K562 (cell line): ENCODE results near the gene EFNA5. TPM values are rescaled to one million over a fixed set of nuclear protein-coding genes. Genes with fewer than 3 reads are reported as not detected.

Experiments used
- ATAC-seq: fragments of 200-7000 bp; cut with Tn5 transposase; 3 replicates; pipeline ENCODE4 v1.9.1; 2020; ENCODE audit warnings: moderate library complexity
- BruUV-seq: library from RNA; stranded (reverse); fragments of 400-500 nt; replicated peaks from 2 replicates; lab custom pipeline; 2021; lab: Mats Ljungman, UMichigan
- CTCF ChIA-PET: fragments of 300-600 bp; formaldehyde crosslinking; extraction: SDS; loops from one replicate; lab custom pipeline; 2021; ENCODE audit warnings: low intra/inter-chr PET ratio; lab: Yijun Ruan, JAX
- POLR2A ChIA-PET: fragments of 300-600, 350-650 bp; sonication (Branson Sonifier 250); formaldehyde crosslinking; extraction: SDS; loops from one replicate; lab custom pipeline; 2021; ENCODE audit warnings: antibody characterized with exemption, inconsistent platforms; lab: Yijun Ruan, JAX
- DNase-seq, 4 experiments: peaks; one replicate each; pipeline versions ENCODE4 v3.0.0 to v3.0.0-alpha.2; 2011 to 2018; ENCODE audit warnings: low spot score in 3 of 4, mixed read lengths in 3 of 4; ENCODE audit errors: extremely low read depth in 1 of 4
- FAIRE-seq: peaks from 2 replicates; lab custom pipeline; 2011; peaks lifted over from hg19 to GRCh38; lab: Jason Lieb, UNC
- H2AFZ ChIP-seq: 2 replicates; pipeline ENCODE4 v1.6.0; 2011; ENCODE audit warnings: low read depth, low read length, control low read depth, inconsistent platforms
- H3K27ac ChIP-seq: fragments of 200-600 bp; 3 replicates; pipeline ENCODE4 v1.8.0; 2011; ENCODE audit warnings: low read depth, mild to moderate bottlenecking, control low read depth, inconsistent platforms, low read length, moderate library complexity, mixed read lengths; ENCODE audit errors: extremely low read depth
- H3K27me3 ChIP-seq, 2 experiments: fragments of 300-600 bp in 1 of 2; 2 replicates in 1 of 2; 3 replicates in 1 of 2; pipeline versions ENCODE4 v1.6.0 to v1.8.0; 2011; ENCODE audit warnings: inconsistent platforms in 2 of 2, low read length in 2 of 2, mild to moderate bottlenecking in 1 of 2, mixed read lengths in 1 of 2, moderate library complexity in 1 of 2; ENCODE audit not compliant: control insufficient read depth in 2 of 2, insufficient read depth in 2 of 2
- H3K36me3 ChIP-seq: fragments of 300-600 bp; 3 replicates; pipeline ENCODE4 v1.8.0; 2011; ENCODE audit warnings: mild to moderate bottlenecking, low read length, inconsistent platforms; ENCODE audit not compliant: control insufficient read depth, insufficient read depth
- H3K4me1 ChIP-seq, 2 experiments: fragments of 200-600 bp in 1 of 2; replicated peaks in 1 of 2; 2 replicates in 1 of 2; 3 replicates in 1 of 2; pipeline versions ENCODE4 v1.5.1 to v1.8.0; 2011; ENCODE audit warnings: inconsistent platforms in 2 of 2, low read length in 2 of 2, mild to moderate bottlenecking in 1 of 2, mixed read lengths in 1 of 2, moderate library complexity in 1 of 2; ENCODE audit not compliant: control insufficient read depth in 2 of 2, insufficient read depth in 2 of 2
- H3K4me2 ChIP-seq: 2 replicates; pipeline ENCODE4 v1.6.1; 2011; ENCODE audit warnings: low read length, control low read depth, inconsistent platforms, mixed read lengths; ENCODE audit not compliant: insufficient read depth
- H3K4me3 ChIP-seq: fragments of 200-600 bp; sonication (generic), shearing (Covaris generic); 2 replicates; pipeline ENCODE4 v1.5.1; 2016; ENCODE audit warnings: control low read depth, inconsistent platforms
- H3K79me2 ChIP-seq: fragments of 200-600 bp; 3 replicates; pipeline ENCODE4 v1.8.0; 2011; ENCODE audit warnings: low read length, inconsistent platforms; ENCODE audit not compliant: control insufficient read depth, insufficient read depth
- H3K9ac ChIP-seq, 2 experiments: 2 replicates each; pipeline versions ENCODE4 v1.6.0 to v1.6.1; 2011; ENCODE audit warnings: low read depth in 2 of 2, low read length in 2 of 2, control low read depth in 1 of 2, inconsistent platforms in 1 of 2, mild to moderate bottlenecking in 1 of 2, mixed read lengths in 1 of 2; ENCODE audit not compliant: insufficient read depth in 1 of 2
- H3K9me1 ChIP-seq: one replicate; pipeline ENCODE4 v1.6.0; 2011; ENCODE audit warnings: inconsistent platforms, mild to moderate bottlenecking, low read length, moderate library complexity; ENCODE audit not compliant: control insufficient read depth, insufficient read depth
- H3K9me3 ChIP-seq: replicated peaks from 2 replicates; pipeline ENCODE4 v1.5.1; 2011; ENCODE audit warnings: low read depth, low read length, inconsistent platforms; ENCODE audit not compliant: control insufficient read depth, insufficient read depth
- H4K20me1 ChIP-seq: replicated peaks from 2 replicates; pipeline ENCODE4 v1.6.1; 2011; ENCODE audit warnings: low read length, inconsistent platforms, mixed read lengths; ENCODE audit not compliant: control insufficient read depth, insufficient read depth
- FOS ChIP-seq: IDR thresholded peaks from 3 replicates; pipeline ENCODE4 v1.6.1; 2011; ENCODE audit not compliant: insufficient read length; ENCODE audit errors: extremely low read depth
- KLF6 ChIP-seq: fragments of 250-450 bp; sonication (Bioruptor Pico); IDR thresholded peaks from 2 replicates; pipeline ENCODE4 v1.4.0; 2020; ENCODE audit warnings: mild to moderate bottlenecking, moderate library complexity, borderline replicate concordance
- MEIS2 ChIP-seq: fragments of 450-650 bp; IDR thresholded peaks from 2 replicates; pipeline ENCODE4 v1.6.1; 2014; ENCODE audit warnings: mild to moderate bottlenecking; ENCODE audit not compliant: partially characterized antibody
- NR4A1 ChIP-seq, 2 experiments: fragments of 250-450 bp in 1 of 2; fragments of 450-650 bp in 1 of 2; sonication (Bioruptor Pico) in 1 of 2; IDR thresholded peaks; 2 replicates each; pipeline versions ENCODE4 v1.4.0 to v1.6.1; 2016 to 2020; ENCODE audit warnings: mild to moderate bottlenecking in 2 of 2, missing compliant biosample characterization in 1 of 2, missing genetic modification characterization in 1 of 2, moderate library complexity in 1 of 2
- ZBTB33 ChIP-seq: sonication (generic); formaldehyde crosslinking; IDR thresholded peaks from 2 replicates; pipeline ENCODE4 v1.8.1; 2023; ENCODE audit warnings: mild to moderate bottlenecking, missing genetic modification reagents
- WGBS: fragments of 100-300 bp; shearing (Covaris generic); methylation state at CpG from one replicate; pipeline ENCODE4 v1.1.6; 2016; ENCODE audit warnings: low coverage, mixed read lengths; ENCODE audit not compliant: insufficient coverage; ENCODE audit errors: missing lambda C conversion rate; 5-methylcytosine and 5-hydroxymethylcytosine counted together
- in situ Hi-C: fragments of 300-500 bp; cut with MboI; formaldehyde crosslinking; loops from 4 replicates; pipeline ENCODE4 v1.15.0; 2018; ENCODE audit warnings: inconsistent platforms, mixed read lengths
- intact Hi-C: fragments of 100-400 bp; cut with micrococcal nuclease; formaldehyde crosslinking; loops from 2 replicates; pipeline ENCODE4 v1.14.2; 2022
- polyA plus RNA-seq, 8 experiments: library from polyadenylated mRNA; depleted of rRNA in 4 of 8; stranded (reverse) in 5 of 8; unstranded in 3 of 8; fragments of >200 nt; fragmentation: Nextera tagmentation in 2 of 8; fragmentation: Illumina TruSeq in 1 of 8; extraction: Ambion mirVana in 2 of 8; extraction: Trizol in 1 of 8; gene quantifications; 2 replicates each; pipeline versions ENCODE4 v1.2.1 to v1.2.3, GENCODE V29; 2011 to 2014; ENCODE audit warnings: inconsistent platforms in 1 of 8, missing spikeins in 1 of 8
- total RNA-seq, 7 experiments: library from RNA; depleted of rRNA in 6 of 7; stranded (reverse); fragments of >200 nt in 6 of 7; fragmentation: Illumina TruSeq in 2 of 7; extraction: Trizol in 2 of 7; gene quantifications; 2 replicates each; pipeline versions ENCODE4 v1.2.1 to v1.2.3, GENCODE V29; 2011 to 2021; ENCODE audit warnings: low replicate concordance in 1 of 7

Gene EFNA5
- total and polyA plus RNA-seq, 9 of the 15 experiments (the other 6 are each of a cell fraction or from before 2014, with no cell fraction given): 0.20 TPM; not detected in 8

- in situ Hi-C loops: no loop called here
- H2AFZ ChIP-seq: no peak overlapping the region
- H3K4me3 ChIP-seq: no peak overlapping the region
- DNase-seq: no peak
- CTCF ChIA-PET: no interaction called here
- no peaks in the 10 kb centered on the region for H4K20me1 ChIP-seq
- TF ChIP-seq KLF6 (no peak), ZBTB33 (no peak)
- TF ChIP-seq, all 486 proteins: peak for 0
- no peaks in the 10 kb centered on the region for H3K27me3 ChIP-seq
- BruUV-seq: no TSS peak
- H3K27ac ChIP-seq: no peak overlapping the region
- H3K4me1 ChIP-seq: no peaks in the 10 kb centered on the region
- ATAC-seq (no peak), FAIRE-seq (no peak)
- intact Hi-C loops: no loop called here
- H3K4me2 ChIP-seq: no peak overlapping the region
- WGBS: 0% methylated on average over 2 of the region's 2 CpGs
- no peaks in the 10 kb centered on the region for H3K9me3 ChIP-seq
- H3K79me2 ChIP-seq: no peaks in the 10 kb centered on the region
- H3K36me3 ChIP-seq: no peaks in the 10 kb centered on the region
- POLR2A ChIA-PET: no interaction called here
- no peak overlapping the region for H3K9ac ChIP-seq
- no peaks in the 10 kb centered on the region for H3K9me1 ChIP-seq
Observed at GRCh38 chr5:107472620-107473064, 198.1 kb downstream of the EFNA5 start.

GRCh38 chr5:107470295-107470582 is 200.5 kb downstream of the EFNA5 start:
- Histone ChIP-seq H4K20me1 (no peaks in the 10 kb centered on the region), H3K4me3 (no peak overlapping the region), H2AFZ (no peak overlapping the region), H3K27me3 (no peaks in the 10 kb centered on the region), H3K4me2 (no peak overlapping the region), H3K36me3 (no peaks in the 10 kb centered on the region), H3K9ac (no peak overlapping the region)
- intact Hi-C loops: no loop called here
- 0% methylated on average over 1 of the region's 1 CpG for WGBS
- no TSS peak for BruUV-seq
- no peak for TF ChIP-seq MEIS2
- TF ChIP-seq NR4A1 (CRISPR knock-in tag; IDR thresholded peaks at IDR 0.05): no peak
- no peak for TF ChIP-seq NR4A1 (tag; IDR thresholded peaks at IDR 0.05)
- no peak for TF ChIP-seq FOS
- TF ChIP-seq, all 486 proteins: peak for 0
- no peak for FAIRE-seq
- in situ Hi-C loops: no loop called here
- H3K9me1 ChIP-seq: no peaks in the 10 kb centered on the region
- ATAC-seq: no peak
- ChIA-PET POLR2A (no interaction called here), CTCF (no interaction called here)
- peaks cover 0 to 6% of the 10 kb centered on the region in 2 experiments; a peak in 1 of 5 replicates for H3K4me1 ChIP-seq
- H3K9me3 ChIP-seq: no peaks in the 10 kb centered on the region
- DNase-seq: no peak
- no peak overlapping the region for H3K27ac ChIP-seq
- H3K79me2 ChIP-seq: no peaks in the 10 kb centered on the region
